Adrenal gland (tissue), 5 donors: ENCODE data around the gene PARD3B.

Source experiments
- POLR2A ChIP-seq, 2 donors: fragments of 450-650 bp; IDR thresholded peaks; one replicate each; pipeline ENCODE4 v1.6.1; 2017; ENCODE audit warnings: antibody characterized with exemption in 2 of 2, mild to moderate bottlenecking in 2 of 2, moderate library complexity in 1 of 2
- TF ChIP-seq, protein P1 (sequence below), 6 experiments: fragments of 450-650 bp in 4 of 6; fragments of 200-600 bp in 2 of 6; sonication (generic) in 1 of 6; IDR thresholded peaks; 1 replicate in 5 of 6; 2 replicates in 1 of 6; pipeline versions ENCODE4 v1.5.1 to v1.8.0; 2016 to 2021; ENCODE audit warnings: antibody characterized with exemption in 6 of 6, mild to moderate bottlenecking in 2 of 6, moderate library complexity in 1 of 6
- donor health status: DM: no; HTN: no; CAD: no.

DNA sequence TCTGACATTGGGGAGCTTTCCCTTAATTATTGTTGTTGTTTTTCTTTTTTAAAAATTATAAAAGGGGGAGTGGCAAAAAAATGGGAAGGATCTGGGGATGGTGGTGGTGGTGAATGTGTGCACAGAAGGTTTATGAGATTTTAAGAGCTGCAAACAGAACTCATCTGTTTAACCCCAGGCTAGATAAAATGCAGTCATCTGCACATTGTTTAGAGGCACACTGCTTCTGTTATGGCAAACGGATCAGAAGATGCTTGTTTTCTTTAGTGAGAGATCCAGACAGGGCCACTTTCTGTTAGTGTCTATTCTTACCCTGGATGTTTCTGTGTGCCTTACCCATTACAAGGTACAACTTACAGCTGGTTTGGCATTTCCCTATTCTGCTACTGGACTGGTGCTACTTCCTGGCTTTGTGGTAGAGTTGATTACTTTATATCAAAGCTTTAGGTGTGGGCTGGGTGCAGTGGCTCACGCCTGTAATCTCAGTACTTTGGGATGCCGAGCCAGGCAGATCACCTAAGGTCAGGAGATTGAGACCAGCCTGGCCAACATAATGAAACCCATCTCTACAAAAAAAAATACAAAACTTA lies 1068.8 kb downstream of the PARD3B start:
- TF ChIP-seq, protein P1, sequence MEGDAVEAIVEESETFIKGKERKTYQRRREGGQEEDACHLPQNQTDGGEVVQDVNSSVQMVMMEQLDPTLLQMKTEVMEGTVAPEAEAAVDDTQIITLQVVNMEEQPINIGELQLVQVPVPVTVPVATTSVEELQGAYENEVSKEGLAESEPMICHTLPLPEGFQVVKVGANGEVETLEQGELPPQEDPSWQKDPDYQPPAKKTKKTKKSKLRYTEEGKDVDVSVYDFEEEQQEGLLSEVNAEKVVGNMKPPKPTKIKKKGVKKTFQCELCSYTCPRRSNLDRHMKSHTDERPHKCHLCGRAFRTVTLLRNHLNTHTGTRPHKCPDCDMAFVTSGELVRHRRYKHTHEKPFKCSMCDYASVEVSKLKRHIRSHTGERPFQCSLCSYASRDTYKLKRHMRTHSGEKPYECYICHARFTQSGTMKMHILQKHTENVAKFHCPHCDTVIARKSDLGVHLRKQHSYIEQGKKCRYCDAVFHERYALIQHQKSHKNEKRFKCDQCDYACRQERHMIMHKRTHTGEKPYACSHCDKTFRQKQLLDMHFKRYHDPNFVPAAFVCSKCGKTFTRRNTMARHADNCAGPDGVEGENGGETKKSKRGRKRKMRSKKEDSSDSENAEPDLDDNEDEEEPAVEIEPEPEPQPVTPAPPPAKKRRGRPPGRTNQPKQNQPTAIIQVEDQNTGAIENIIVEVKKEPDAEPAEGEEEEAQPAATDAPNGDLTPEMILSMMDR (IDR thresholded peaks at IDR 0.05): no peak
- no peak for TF ChIP-seq POLR2A (IDR thresholded peaks at IDR 0.05)
